GM23248 (cell line): Measurements from ENCODE around the gene CBL. TPM values are rescaled to one million over a fixed set of nuclear protein-coding genes. Genes with fewer than 3 reads are reported as not detected.

ENCODE experiments used
- DNase-seq: peaks from one replicate; pipeline ENCODE4 v3.0.0-alpha.2; 2015
- H2AFZ ChIP-seq: fragments of 200-600 bp; sonication (generic); 2 replicates; pipeline ENCODE4 v1.6.1; 2016; ENCODE audit warnings: antibody characterized with exemption
- H3F3A ChIP-seq: fragments of 200-600 bp; sonication (generic); 2 replicates; pipeline ENCODE4 v1.6.1; 2016; ENCODE audit warnings: mild to moderate bottlenecking, antibody characterized with exemption, mixed run types; ENCODE audit not compliant: insufficient read depth
- H3K27ac ChIP-seq: fragments of 200-600 bp; sonication (generic); 2 replicates; pipeline ENCODE4 v1.5.1; 2016; ENCODE audit warnings: mild to moderate bottlenecking
- H3K27me3 ChIP-seq: fragments of 200-600 bp; sonication (generic); replicated peaks from 2 replicates; pipeline ENCODE4 v1.6.1; 2016; ENCODE audit warnings: mild to moderate bottlenecking; ENCODE audit not compliant: insufficient read depth
- H3K36me3 ChIP-seq: fragments of 200-600 bp; sonication (generic); 2 replicates; pipeline ENCODE4 v1.6.1; 2016; ENCODE audit warnings: low read depth, mild to moderate bottlenecking
- H3K4me1 ChIP-seq: fragments of 200-600 bp; sonication (generic); 2 replicates; pipeline ENCODE4 v1.6.1; 2016; ENCODE audit warnings: mild to moderate bottlenecking; ENCODE audit not compliant: insufficient read depth
- H3K4me2 ChIP-seq: fragments of 200-600 bp; sonication (generic); one replicate; pipeline ENCODE4 v1.6.1; 2016; ENCODE audit warnings: mild to moderate bottlenecking; ENCODE audit not compliant: unreplicated experiment
- H3K4me3 ChIP-seq: fragments of 200-600 bp; sonication (generic); 2 replicates; pipeline ENCODE4 v1.5.1; 2016; ENCODE audit warnings: mild to moderate bottlenecking
- H3K79me2 ChIP-seq: fragments of 200-600 bp; sonication (generic); 2 replicates; pipeline ENCODE4 v1.6.1; 2016; ENCODE audit warnings: mild to moderate bottlenecking; ENCODE audit not compliant: insufficient read depth
- H3K9ac ChIP-seq: fragments of 200-600 bp; sonication (generic); 2 replicates; pipeline ENCODE4 v1.6.1; 2016; ENCODE audit warnings: mild to moderate bottlenecking
- H3K9me2 ChIP-seq: fragments of 200-600 bp; sonication (generic); 2 replicates; pipeline ENCODE4 v1.6.1; 2016; ENCODE audit warnings: mixed run types, mild to moderate bottlenecking, moderate library complexity; ENCODE audit not compliant: insufficient read depth
- H3K9me3 ChIP-seq: fragments of 200-600 bp; sonication (generic); one replicate; pipeline ENCODE4 v1.6.1; 2017; ENCODE audit warnings: low read depth
- H4K20me1 ChIP-seq: fragments of 200-600 bp; sonication (generic); 2 replicates; pipeline ENCODE4 v1.6.0; 2016; ENCODE audit not compliant: insufficient read depth
- EZH2 ChIP-seq: fragments of 200-600 bp; sonication (generic); IDR thresholded peaks from 2 replicates; pipeline ENCODE4 v1.6.1; 2018; ENCODE audit warnings: antibody characterized with exemption, mild to moderate bottlenecking; ENCODE audit not compliant: insufficient read depth, poor library complexity, severe bottlenecking
- EZH2phosphoT487 ChIP-seq: fragments of 200-600 bp; sonication (generic); IDR thresholded peaks from 2 replicates; pipeline ENCODE4 v1.6.1; 2018; ENCODE audit warnings: antibody characterized with exemption, moderate library complexity, mild to moderate bottlenecking, low read depth; ENCODE audit not compliant: insufficient read depth
- WGBS, 2 experiments: methylation state at CpG; one replicate each; pipeline ENCODE4 v1.1.6; 2015 to 2017; ENCODE audit warnings: low lambda C conversion rate in 2 of 2, low coverage in 1 of 2; ENCODE audit errors: missing lambda C conversion rate in 2 of 2; 5-methylcytosine and 5-hydroxymethylcytosine counted together
- in situ Hi-C: fragments of 300-500 bp; cut with MboI; formaldehyde crosslinking; loops from 2 replicates; pipeline ENCODE4 v1.15.0; 2020
- polyA plus RNA-seq: library from polyadenylated mRNA; unstranded; fragments of >200 nt; fragmentation: Nextera tagmentation; extraction: Ambion mirVana; gene quantifications from 2 replicates; pipeline ENCODE4 v1.2.1, GENCODE V29; 2016
- total RNA-seq: library from RNA; depleted of rRNA; stranded (reverse); fragments of >200 nt; shearing (Covaris generic); gene quantifications from 2 replicates; pipeline ENCODE4 v1.2.3, GENCODE V29; 2014

The CBL gene
- total and polyA plus RNA-seq, 2 experiments from 2014 or later = 5.8 to 8.6 TPM

GRCh38 chr11:119298726-119299125, 92.6 kb downstream of the CBL start:
- Histone ChIP-seq H3F3A (no peaks in the 10 kb centered on the region), H3K9ac (no peak overlapping the region), H3K9me2 (no peaks in the 10 kb centered on the region), H3K4me1 (no peaks in the 10 kb centered on the region), H3K79me2 (no peaks in the 10 kb centered on the region), H2AFZ (no peak overlapping the region), H3K4me2 (no peak overlapping the region), H3K36me3 (peaks cover 53% of the 10 kb centered on the region), H3K27ac (no peak overlapping the region), H3K9me3 (no peaks in the 10 kb centered on the region), H4K20me1 (no peaks in the 10 kb centered on the region), H3K27me3 (no peaks in the 10 kb centered on the region), H3K4me3 (no peak overlapping the region)
- 96 to 98% methylated on average over 2 of the region's 2 CpGs for WGBS, 2 experiments
- in situ Hi-C loops = no loop called here
- no peak for DNase-seq
- TF ChIP-seq EZH2 = no peak

DNA sequence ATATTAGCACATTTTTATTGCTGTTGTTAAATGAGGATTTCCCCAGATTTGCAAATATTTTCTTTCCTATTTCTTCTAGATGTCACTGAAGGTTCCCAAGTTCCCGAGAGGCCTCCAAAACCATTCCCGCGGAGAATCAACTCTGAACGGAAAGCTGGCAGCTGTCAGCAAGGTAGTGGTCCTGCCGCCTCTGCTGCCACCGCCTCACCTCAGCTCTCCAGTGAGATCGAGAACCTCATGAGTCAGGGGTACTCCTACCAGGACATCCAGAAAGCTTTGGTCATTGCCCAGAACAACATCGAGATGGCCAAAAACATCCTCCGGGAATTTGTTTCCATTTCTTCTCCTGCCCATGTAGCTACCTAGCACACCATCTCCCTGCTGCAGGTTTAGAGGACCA, 93.3 kb downstream of the CBL start:
- Histone ChIP-seq H4K20me1 (no peaks in the 10 kb centered on the region), H3K9me3 (no peaks in the 10 kb centered on the region), H3K27me3 (no peaks in the 10 kb centered on the region), H3K4me1 (no peaks in the 10 kb centered on the region), H3K4me2 (no peak overlapping the region), H3K9me2 (no peaks in the 10 kb centered on the region), H3K9ac (no peak overlapping the region), H3K4me3 (no peak overlapping the region), H3K79me2 (no peaks in the 10 kb centered on the region), H3K36me3 (peaks cover 58% of the 10 kb centered on the region), H2AFZ (no peak overlapping the region), H3K27ac (no peak overlapping the region), H3F3A (no peaks in the 10 kb centered on the region)
- no peak for TF ChIP-seq EZH2phosphoT487
- TF ChIP-seq EZH2 = no peak
- WGBS, 2 experiments = 95 to 98% methylated on average over 9 of the region's 9 CpGs
- DNase-seq = no peak
- in situ Hi-C loops = no loop called here

DNA sequence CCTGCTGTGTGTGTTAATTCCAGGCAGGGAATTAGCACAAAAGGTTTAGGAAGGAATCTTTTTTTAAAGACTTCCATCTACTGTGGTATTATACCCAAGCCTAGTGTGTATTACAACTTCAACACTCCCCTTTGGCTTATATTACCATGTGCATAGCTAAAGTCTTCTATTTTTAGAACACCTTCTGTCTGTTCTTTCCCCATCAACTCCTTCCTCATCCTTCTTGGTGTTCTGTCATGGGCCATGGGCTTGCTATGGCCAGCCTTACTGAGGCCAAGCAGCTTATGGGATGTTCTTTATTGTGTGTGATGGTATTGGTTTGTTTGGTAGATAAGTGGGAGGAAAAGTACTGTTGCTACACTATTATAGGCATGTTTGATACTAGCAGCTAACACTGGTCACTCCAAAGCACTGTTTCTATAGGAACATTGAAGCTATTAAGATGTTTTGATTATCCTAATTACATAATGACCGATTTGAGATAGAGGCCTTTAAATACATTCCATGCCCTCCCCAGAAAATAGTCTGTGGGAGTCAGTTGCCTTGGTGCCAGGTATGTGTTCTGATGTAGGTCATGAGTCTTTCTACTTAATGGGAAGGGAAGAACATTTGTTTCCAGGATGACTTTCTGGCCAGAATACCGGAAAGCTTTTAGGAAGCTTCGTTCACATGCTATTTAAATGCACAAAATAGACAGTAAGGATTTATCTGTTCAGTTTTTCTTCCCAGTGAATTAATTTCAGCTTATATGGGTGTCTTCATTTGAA, 94.2 kb downstream of the CBL start:
- no peak for DNase-seq
- 0 out of 2 replicates have a peak, but pooled peaks cover under 1% of the 10 kb centered on the region for H3F3A ChIP-seq
- H3K4me3 ChIP-seq = no peak overlapping the region
- no peaks in the 10 kb centered on the region for H3K79me2 ChIP-seq
- 88 to 90% methylated on average over 3 of the region's 3 CpGs for WGBS, 2 experiments
- H3K9me3 ChIP-seq = no peaks in the 10 kb centered on the region
- H3K4me2 ChIP-seq = no peak overlapping the region
- H2AFZ ChIP-seq = no peak overlapping the region
- H4K20me1 ChIP-seq = no peaks in the 10 kb centered on the region
- H3K27ac ChIP-seq = no peak overlapping the region
- H3K36me3 ChIP-seq = peaks cover 58% of the 10 kb centered on the region
- no peak overlapping the region for H3K9ac ChIP-seq
- H3K4me1 ChIP-seq = no peaks in the 10 kb centered on the region
- H3K9me2 ChIP-seq = no peaks in the 10 kb centered on the region
- no peaks in the 10 kb centered on the region for H3K27me3 ChIP-seq
- no peak for TF ChIP-seq EZH2
- no peak for TF ChIP-seq EZH2phosphoT487
- in situ Hi-C loops = no loop called here

- no peak overlapping the region for H3K27ac ChIP-seq
- peaks cover 45% of the 10 kb centered on the region for H3K36me3 ChIP-seq
- H3K9me3 ChIP-seq = no peaks in the 10 kb centered on the region
- no peaks in the 10 kb centered on the region for H3K9me2 ChIP-seq
- H3K79me2 ChIP-seq = no peaks in the 10 kb centered on the region
- H2AFZ ChIP-seq = no peak overlapping the region
- H3K27me3 ChIP-seq = no peaks in the 10 kb centered on the region
- no peaks in the 10 kb centered on the region for H4K20me1 ChIP-seq
- in situ Hi-C loops = no loop called here
- no peak for TF ChIP-seq EZH2
- no peak for TF ChIP-seq EZH2phosphoT487
- DNase-seq = no peak
- no peak overlapping the region for H3K4me2 ChIP-seq
- 0 out of 2 replicates have a peak, but pooled peaks cover 17% of the 10 kb centered on the region for H3F3A ChIP-seq
- H3K4me3 ChIP-seq = no peak overlapping the region
- 84 to 87% methylated on average over 5 of the region's 5 CpGs for WGBS, 2 experiments
- peaks cover 8% of the 10 kb centered on the region; the same call in 1 of the 2 replicates for H3K4me1 ChIP-seq
- no peak overlapping the region for H3K9ac ChIP-seq
These were observed 97.1 kb downstream of the CBL start for GRCh38 chr11:119303227-119303718.
